ENCODE results near the gene ALAS2.
"Not testable (repeated sequence)": the region's sequence is repeated elsewhere in the genome, so short reads cannot be mapped to it uniquely, and the experiment has no call there.

Gene ALAS2

DNA sequence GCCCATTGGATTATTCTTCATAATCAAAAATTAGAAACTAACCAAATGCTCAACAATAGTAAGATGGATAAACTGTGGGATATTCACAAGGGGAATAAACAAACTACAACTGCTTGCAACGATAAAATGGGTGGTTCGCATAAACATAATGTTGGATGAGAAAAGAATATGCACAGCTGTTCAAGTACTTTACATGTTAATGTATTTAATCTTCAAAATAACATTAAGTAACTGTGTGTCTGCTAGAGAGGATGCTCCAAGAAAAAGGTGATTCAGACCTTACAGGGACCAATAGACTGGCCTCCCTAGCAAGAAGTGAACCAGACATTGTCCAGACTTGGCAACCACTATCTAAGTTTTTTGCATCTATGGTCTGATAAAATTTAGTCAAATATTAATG lies 39.1 kb downstream of the ALAS2 start:
- Histone ChIP-seq H3K27ac (no peak overlapping the region), H2AFZ (no peak overlapping the region), H3K79me2 (no peaks in the 10 kb centered on the region), H3K27me3 (ENCODE audit: control insufficient read depth, insufficient read depth, low read length) (no peaks in the 10 kb centered on the region), H3K9me3 (ENCODE audit: control insufficient read depth, low read length) (no peaks in the 10 kb centered on the region), H3K4me2 (ENCODE audit: low read length) (no peak overlapping the region), H3K9ac (no peak overlapping the region), H3K4me3 (ENCODE audit: low read depth, low read length) (no peak overlapping the region), H3K36me3 (ENCODE audit: control insufficient read depth, insufficient read depth, low read length) (no peaks in the 10 kb centered on the region), H3K4me1 (no peaks in the 10 kb centered on the region)
- TF ChIP-seq, protein P1, sequence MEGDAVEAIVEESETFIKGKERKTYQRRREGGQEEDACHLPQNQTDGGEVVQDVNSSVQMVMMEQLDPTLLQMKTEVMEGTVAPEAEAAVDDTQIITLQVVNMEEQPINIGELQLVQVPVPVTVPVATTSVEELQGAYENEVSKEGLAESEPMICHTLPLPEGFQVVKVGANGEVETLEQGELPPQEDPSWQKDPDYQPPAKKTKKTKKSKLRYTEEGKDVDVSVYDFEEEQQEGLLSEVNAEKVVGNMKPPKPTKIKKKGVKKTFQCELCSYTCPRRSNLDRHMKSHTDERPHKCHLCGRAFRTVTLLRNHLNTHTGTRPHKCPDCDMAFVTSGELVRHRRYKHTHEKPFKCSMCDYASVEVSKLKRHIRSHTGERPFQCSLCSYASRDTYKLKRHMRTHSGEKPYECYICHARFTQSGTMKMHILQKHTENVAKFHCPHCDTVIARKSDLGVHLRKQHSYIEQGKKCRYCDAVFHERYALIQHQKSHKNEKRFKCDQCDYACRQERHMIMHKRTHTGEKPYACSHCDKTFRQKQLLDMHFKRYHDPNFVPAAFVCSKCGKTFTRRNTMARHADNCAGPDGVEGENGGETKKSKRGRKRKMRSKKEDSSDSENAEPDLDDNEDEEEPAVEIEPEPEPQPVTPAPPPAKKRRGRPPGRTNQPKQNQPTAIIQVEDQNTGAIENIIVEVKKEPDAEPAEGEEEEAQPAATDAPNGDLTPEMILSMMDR (IDR thresholded peaks at IDR 0.05) = no peak

DNA sequence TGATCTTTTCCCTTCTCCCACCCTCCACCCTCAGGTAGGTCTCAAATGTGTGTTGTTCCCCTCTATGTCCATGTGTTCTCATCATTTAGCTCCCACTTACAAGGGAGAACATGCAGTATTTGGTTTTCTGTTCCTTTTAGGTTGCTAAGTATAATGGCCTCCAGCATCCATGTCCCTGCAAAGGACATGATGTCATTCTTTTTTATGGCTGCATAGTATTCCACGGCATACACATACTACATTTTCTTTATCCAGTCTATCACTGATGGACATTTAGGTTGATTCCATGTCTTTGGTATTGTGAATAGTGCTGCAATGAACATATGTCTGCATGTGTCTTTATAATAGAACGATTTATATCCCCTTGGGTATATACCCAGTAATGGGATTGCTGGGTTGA lies 47.5 kb downstream of the ALAS2 start:
- not testable (repeated sequence) for H3K27me3 ChIP-seq (ENCODE audit: control insufficient read depth, insufficient read depth, low read length); H3K9ac ChIP-seq; H3K4me1 ChIP-seq; H3K36me3 ChIP-seq (ENCODE audit: control insufficient read depth, insufficient read depth, low read length); H3K27ac ChIP-seq; H3K4me3 ChIP-seq (ENCODE audit: low read depth, low read length); H3K79me2 ChIP-seq; H3K9me3 ChIP-seq (ENCODE audit: control insufficient read depth, low read length); H3K4me2 ChIP-seq (ENCODE audit: low read length); H2AFZ ChIP-seq

DNA sequence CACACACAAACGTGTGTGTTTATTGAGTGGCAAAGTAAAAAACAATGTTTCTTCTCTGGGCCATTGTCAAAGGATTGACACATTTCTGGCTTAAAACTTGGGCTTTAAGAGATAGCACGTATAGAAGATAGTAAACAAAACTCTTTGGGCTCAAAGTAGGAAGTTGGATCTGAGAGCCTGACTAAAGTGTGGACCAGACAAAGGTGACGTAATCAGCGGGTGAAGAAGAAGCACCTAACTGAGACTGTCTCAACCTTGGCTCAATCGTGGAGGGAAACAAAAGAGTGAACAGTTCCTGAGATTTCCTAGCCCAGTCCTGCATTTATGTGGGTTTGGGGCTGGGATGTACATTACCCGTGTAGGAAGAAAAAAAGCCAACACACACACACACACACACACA lies 50.4 kb downstream of the ALAS2 start:
- H3K27ac ChIP-seq = no peak overlapping the region

DNA sequence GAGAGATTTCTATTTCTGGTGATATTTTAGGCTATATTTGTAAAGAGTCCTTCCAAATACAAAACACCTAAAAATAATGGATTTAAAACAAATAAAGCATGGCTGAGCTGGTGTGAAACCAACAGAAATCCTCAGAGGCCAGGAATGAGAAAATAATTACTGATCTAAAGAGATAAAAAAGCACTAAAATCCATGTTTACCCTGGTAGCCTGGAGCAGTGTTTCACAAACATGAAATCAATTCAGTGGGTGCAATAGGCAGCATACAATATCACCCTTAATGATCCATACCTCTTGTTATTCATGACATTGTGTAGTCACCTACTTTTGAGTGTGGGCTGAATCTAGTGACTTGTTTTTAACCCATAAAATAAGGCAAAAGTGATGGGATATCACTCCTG lies 51.3 kb downstream of the ALAS2 start:
- Histone ChIP-seq H3K79me2 (no peaks in the 10 kb centered on the region), H2AFZ (no peak overlapping the region), H3K4me2 (ENCODE audit: low read length) (no peak overlapping the region), H3K9me3 (ENCODE audit: control insufficient read depth, low read length) (no peaks in the 10 kb centered on the region), H3K27me3 (ENCODE audit: control insufficient read depth, insufficient read depth, low read length) (no peaks in the 10 kb centered on the region), H3K36me3 (ENCODE audit: control insufficient read depth, insufficient read depth, low read length) (no peaks in the 10 kb centered on the region), H3K4me1 (no peaks in the 10 kb centered on the region), H3K27ac (no peak overlapping the region), H3K9ac (no peak overlapping the region), H3K4me3 (ENCODE audit: low read depth, low read length) (no peak overlapping the region)
- TF ChIP-seq, protein P1 (IDR thresholded peaks at IDR 0.05) = no peak

More for the DNA sequence above, 50.4 kb downstream of the ALAS2 start:
- TF ChIP-seq, protein P1 (IDR thresholded peaks at IDR 0.05) = no peak
- Histone ChIP-seq H3K79me2 (no peaks in the 10 kb centered on the region), H3K9me3 (ENCODE audit: control insufficient read depth, low read length) (no peaks in the 10 kb centered on the region), H3K4me2 (ENCODE audit: low read length) (no peak overlapping the region), H3K9ac (no peak overlapping the region), H3K36me3 (ENCODE audit: control insufficient read depth, insufficient read depth, low read length) (no peaks in the 10 kb centered on the region), H3K27me3 (ENCODE audit: control insufficient read depth, insufficient read depth, low read length) (no peaks in the 10 kb centered on the region), H3K4me3 (ENCODE audit: low read depth, low read length) (no peak overlapping the region), H2AFZ (no peak overlapping the region), H3K4me1 (no peaks in the 10 kb centered on the region)

DNA sequence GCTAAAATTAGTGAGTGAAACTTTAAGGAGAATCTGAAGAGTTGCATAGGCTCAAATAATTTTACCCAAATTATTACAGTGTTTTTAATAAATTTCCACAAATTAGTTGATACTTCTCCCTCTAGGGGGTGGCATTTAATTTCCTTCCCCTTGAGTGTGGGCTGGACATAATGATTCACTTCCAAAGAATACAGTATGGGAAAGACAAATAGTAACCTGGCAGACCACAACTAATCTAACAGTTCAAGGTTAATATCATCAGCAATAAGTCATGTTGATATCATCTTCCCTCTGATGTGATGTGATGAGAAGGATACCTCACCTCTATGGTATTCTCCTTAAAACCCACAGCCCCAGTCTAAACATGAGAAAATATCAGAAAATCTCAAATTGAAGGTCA lies 52.3 kb downstream of the ALAS2 start:
- Histone ChIP-seq H2AFZ (no peak overlapping the region), H3K27me3 (ENCODE audit: control insufficient read depth, insufficient read depth, low read length) (no peaks in the 10 kb centered on the region), H3K9me3 (ENCODE audit: control insufficient read depth, low read length) (no peaks in the 10 kb centered on the region), H3K4me1 (no peaks in the 10 kb centered on the region), H3K4me2 (ENCODE audit: low read length) (no peak overlapping the region), H3K9ac (no peak overlapping the region), H3K4me3 (ENCODE audit: low read depth, low read length) (no peak overlapping the region), H3K79me2 (no peaks in the 10 kb centered on the region), H3K36me3 (ENCODE audit: control insufficient read depth, insufficient read depth, low read length) (no peaks in the 10 kb centered on the region), H3K27ac (no peak overlapping the region)
- TF ChIP-seq, protein P1 (IDR thresholded peaks at IDR 0.05) = no peak

All from parathyroid adenoma (tissue), 2 donors.